Right cardiac atrium (tissue), 5 donors: ENCODE measurements around the gene TSPAN14. TPM values are rescaled to one million over a fixed set of nuclear protein-coding genes. Genes with fewer than 3 reads are reported as not detected.

Experiments used
- polyA plus RNA-seq: library from polyadenylated mRNA; stranded (reverse); fragments of 200-250 nt; gene quantifications from one replicate; pipeline ENCODE4 v1.2.3, GENCODE V29; 2013
- total RNA-seq, 4 donors: library from RNA; stranded (reverse); fragmentation: NEBNext Ultra II Directional; extraction: Animal tissue kit (Norgen Biotek cat#: 25700); gene quantifications; one replicate each; pipeline ENCODE4 v1.2.1, GENCODE V29; 2021
- donor health status: healthy with polysubstance abuse.
- donor health status: DM: no; HTN: yes; CAD: no.
- donor health status: DM: no; HTN: no; CAD: no.
- donor health status: DM: no; HTN: yes; CAD: no; lungs with severe emphysema.
- donor health status: DM: yes; HTN: yes; CAD: no.

TSPAN14 gene
- total and polyA plus RNA-seq, 5 donors: 24.4 to 44.1 (median 29.1) TPM

Other genes with a start within 250 kb of the TSPAN14 start
- gene ANXA11, start 248.8 kb upstream of the TSPAN14 start, total RNA-seq: 100 to 1,000 TPM; 371 to 451 (median 403) TPM
- gene ANXA11, start 248.8 kb upstream of the TSPAN14 start, polyA plus RNA-seq: 232 TPM
- under 1 TPM in 3 of 4 donors, not detected in 1; 0.09 to 0.25 (median 0.20) TPM for gene MAT1A, start 164.7 kb upstream of the TSPAN14 start, total RNA-seq
- 0.11 TPM for gene MAT1A, start 164.7 kb upstream of the TSPAN14 start, polyA plus RNA-seq
- not detected for gene DYDC1, start 97.6 kb upstream of the TSPAN14 start, total RNA-seq
- gene DYDC1, start 97.6 kb upstream of the TSPAN14 start, polyA plus RNA-seq: not detected
- not detected for gene DYDC2, start 97.5 kb upstream of the TSPAN14 start, total RNA-seq
- gene DYDC2, start 97.5 kb upstream of the TSPAN14 start, polyA plus RNA-seq: not detected
- gene PRXL2A, start 45.8 kb upstream of the TSPAN14 start, total RNA-seq: 100 to 1,000 TPM in 2 of 4 donors, 10 to 100 TPM in 2; 91.3 to 162 (median 100) TPM
- gene PRXL2A, start 45.8 kb upstream of the TSPAN14 start, polyA plus RNA-seq: 105 TPM
- gene SH2D4B, start 83.6 kb downstream of the TSPAN14 start, total RNA-seq: not detected
- gene SH2D4B, start 83.6 kb downstream of the TSPAN14 start, polyA plus RNA-seq: not detected